Hepatocyte (in vitro differentiated cells): ENCODE data around the gene GCLC. TPM values are rescaled to one million over a fixed set of nuclear protein-coding genes. Genes with fewer than 3 reads are reported as not detected.

Source experiments
- DNase-seq: peaks from one replicate; pipeline ENCODE4 v3.0.0-alpha.2; 2016; ENCODE audit warnings: low spot score
- H2AFZ ChIP-seq: fragments of 200-600 bp; sonication (generic); 2 replicates; pipeline ENCODE4 v1.6.0; 2016; ENCODE audit warnings: antibody characterized with exemption, mild to moderate bottlenecking
- H3K27ac ChIP-seq: fragments of 200-600 bp; sonication (generic); 2 replicates; pipeline ENCODE4 v1.5.1; 2016; ENCODE audit warnings: mild to moderate bottlenecking
- H3K27me3 ChIP-seq: fragments of 200-600 bp; sonication (generic); 2 replicates; pipeline ENCODE4 v1.6.1; 2016
- H3K36me3 ChIP-seq: fragments of 200-600 bp; sonication (generic); replicated peaks from 2 replicates; pipeline ENCODE4 v1.5.1; 2016; ENCODE audit warnings: low read depth; ENCODE audit not compliant: insufficient read depth
- H3K4me1 ChIP-seq: fragments of 200-600 bp; sonication (generic); 2 replicates; pipeline ENCODE4 v1.5.1; 2016; ENCODE audit warnings: mild to moderate bottlenecking, moderate library complexity; ENCODE audit not compliant: insufficient read depth
- H3K4me2 ChIP-seq: fragments of 200-600 bp; sonication (generic); 2 replicates; pipeline ENCODE4 v1.6.0; 2016
- H3K4me3 ChIP-seq: fragments of 200-600 bp; sonication (generic); 2 replicates; pipeline ENCODE4 v1.5.1; 2016; ENCODE audit warnings: mild to moderate bottlenecking
- H3K79me2 ChIP-seq: fragments of 200-600 bp; sonication (generic); 2 replicates; pipeline ENCODE4 v1.6.0; 2017; ENCODE audit warnings: mild to moderate bottlenecking
- H3K9me2 ChIP-seq: fragments of 200-600 bp; sonication (generic); replicated peaks from 2 replicates; pipeline ENCODE4 v1.6.0; 2017; ENCODE audit warnings: mild to moderate bottlenecking; ENCODE audit not compliant: insufficient read depth
- H3K9me3 ChIP-seq: fragments of 200-600 bp; sonication (generic); 2 replicates; pipeline ENCODE4 v1.5.1; 2016; ENCODE audit warnings: low read depth, mild to moderate bottlenecking
- H4K20me1 ChIP-seq: fragments of 200-600 bp; sonication (generic); 2 replicates; pipeline ENCODE4 v1.6.0; 2016; ENCODE audit warnings: mild to moderate bottlenecking; ENCODE audit not compliant: insufficient read depth, poor library complexity, severe bottlenecking
- CTCF ChIP-seq: fragments of 200-600 bp; sonication (generic); IDR thresholded peaks from 2 replicates; pipeline ENCODE4 v1.5.1; 2016; ENCODE audit warnings: antibody characterized with exemption, mild to moderate bottlenecking; ENCODE audit not compliant: poor library complexity
- EZH2 ChIP-seq: fragments of 200-600 bp; sonication (generic); IDR thresholded peaks from 2 replicates; pipeline ENCODE4 v1.6.1; 2016; ENCODE audit warnings: antibody characterized with exemption, mild to moderate bottlenecking, borderline replicate concordance
- EZH2phosphoT487 ChIP-seq: fragments of 200-600 bp; sonication (generic); IDR thresholded peaks from one replicate; pipeline ENCODE4 v1.6.1; 2018; ENCODE audit warnings: antibody characterized with exemption, mild to moderate bottlenecking, low read depth, moderate library complexity; ENCODE audit not compliant: unreplicated experiment, severe bottlenecking
- WGBS: methylation state at CpG from one replicate; pipeline ENCODE4 v1.1.6; 2016; ENCODE audit warnings: low lambda C conversion rate; ENCODE audit errors: missing lambda C conversion rate; 5-methylcytosine and 5-hydroxymethylcytosine counted together
- polyA plus RNA-seq: library from polyadenylated mRNA; unstranded; fragments of >200 nt; fragmentation: Nextera tagmentation; extraction: Ambion mirVana; gene quantifications from 2 replicates; pipeline ENCODE4 v1.2.1, GENCODE V29; 2016
- total RNA-seq: library from RNA; depleted of rRNA; stranded (reverse); fragments of >200 nt; gene quantifications from 2 replicates; pipeline ENCODE4 v1.2.3, GENCODE V29; 2014

The GCLC gene
- total and polyA plus RNA-seq, 2 experiments from 2014 or later = 21.9 to 52.6 TPM

- Histone ChIP-seq H2AFZ (no peak overlapping the region), H3K27me3 (no peaks in the 10 kb centered on the region), H3K9me3 (no peaks in the 10 kb centered on the region), H3K4me1 (no peaks in the 10 kb centered on the region), H3K27ac (no peak overlapping the region), H3K4me2 (no peak overlapping the region), H3K79me2 (no peaks in the 10 kb centered on the region), H3K36me3 (no peaks in the 10 kb centered on the region), H4K20me1 (no peaks in the 10 kb centered on the region), H3K4me3 (no peak overlapping the region), H3K9me2 (no peaks in the 10 kb centered on the region)
- no peak for DNase-seq
- no peak for TF ChIP-seq EZH2
- TF ChIP-seq CTCF = no peak
- no peak for TF ChIP-seq EZH2phosphoT487
Observed at GRCh38 chr6:53591873-53592272, 47.0 kb upstream of the GCLC start.

GRCh38 chr6:53588816-53589509 lies 44.1 kb upstream of the GCLC start:
- Histone ChIP-seq H3K4me3 (no peak overlapping the region), H4K20me1 (no peaks in the 10 kb centered on the region), H3K79me2 (no peaks in the 10 kb centered on the region), H3K27me3 (no peaks in the 10 kb centered on the region), H2AFZ (no peak overlapping the region), H3K9me2 (no peaks in the 10 kb centered on the region), H3K27ac (no peak overlapping the region), H3K4me2 (no peak overlapping the region), H3K9me3 (no peaks in the 10 kb centered on the region), H3K4me1 (no peaks in the 10 kb centered on the region), H3K36me3 (no peaks in the 10 kb centered on the region)
- TF ChIP-seq EZH2phosphoT487 = no peak
- no peak for TF ChIP-seq CTCF
- TF ChIP-seq EZH2 = no peak
- DNase-seq = no peak
- 82% methylated on average over 3 of the region's 3 CpGs for WGBS

DNA sequence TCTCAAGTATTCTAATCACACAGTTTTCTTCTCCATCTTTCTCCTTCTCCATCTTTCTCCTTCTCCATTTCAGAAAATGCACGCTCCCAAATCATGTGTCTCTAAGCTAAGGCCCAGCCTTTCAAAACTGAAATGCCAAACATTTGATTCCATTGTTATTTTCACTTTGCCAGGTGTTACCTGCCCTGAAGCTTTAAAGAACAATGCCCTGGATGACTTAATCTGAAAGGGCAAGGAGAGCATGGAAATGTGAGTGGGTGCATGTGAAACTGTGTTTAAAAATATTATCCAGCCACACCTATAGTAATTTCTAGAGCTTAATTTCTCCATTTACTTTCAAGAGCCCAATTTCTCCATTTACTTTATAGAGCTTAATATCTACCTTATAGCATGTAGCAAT lies 42.4 kb upstream of the GCLC start:
- Histone ChIP-seq H3K4me2 (no peak overlapping the region), H3K79me2 (no peaks in the 10 kb centered on the region), H3K9me3 (no peaks in the 10 kb centered on the region), H3K4me1 (peaks cover 7% of the 10 kb centered on the region), H3K36me3 (no peaks in the 10 kb centered on the region), H3K4me3 (no peak overlapping the region), H3K9me2 (no peaks in the 10 kb centered on the region), H2AFZ (no peak overlapping the region), H3K27me3 (no peaks in the 10 kb centered on the region), H4K20me1 (no peaks in the 10 kb centered on the region), H3K27ac (no peak overlapping the region)
- TF ChIP-seq CTCF (no peak), EZH2 (no peak), EZH2phosphoT487 (no peak)
- WGBS = 83% methylated on average over 1 of the region's 1 CpG
- no peak for DNase-seq
